Astrocyte (in vitro differentiated cells and primary cell): ENCODE results near the gene RGS19.

ENCODE experiments used
- EZH2 ChIP-seq: IDR thresholded peaks from 2 replicates; pipeline ENCODE4 v1.6.1; 2012; ENCODE audit warnings: mild to moderate bottlenecking, low read length, inconsistent platforms; ENCODE audit not compliant: insufficient read depth
- TF ChIP-seq, protein P1 (sequence below): IDR thresholded peaks from 2 replicates; pipeline ENCODE4 v1.5.1; 2011; ENCODE audit warnings: low read depth, mild to moderate bottlenecking, inconsistent platforms, low read length, moderate library complexity; ENCODE audit not compliant: insufficient read depth

- TF ChIP-seq EZH2 = peak; percentile 98
- TF ChIP-seq, protein P1, sequence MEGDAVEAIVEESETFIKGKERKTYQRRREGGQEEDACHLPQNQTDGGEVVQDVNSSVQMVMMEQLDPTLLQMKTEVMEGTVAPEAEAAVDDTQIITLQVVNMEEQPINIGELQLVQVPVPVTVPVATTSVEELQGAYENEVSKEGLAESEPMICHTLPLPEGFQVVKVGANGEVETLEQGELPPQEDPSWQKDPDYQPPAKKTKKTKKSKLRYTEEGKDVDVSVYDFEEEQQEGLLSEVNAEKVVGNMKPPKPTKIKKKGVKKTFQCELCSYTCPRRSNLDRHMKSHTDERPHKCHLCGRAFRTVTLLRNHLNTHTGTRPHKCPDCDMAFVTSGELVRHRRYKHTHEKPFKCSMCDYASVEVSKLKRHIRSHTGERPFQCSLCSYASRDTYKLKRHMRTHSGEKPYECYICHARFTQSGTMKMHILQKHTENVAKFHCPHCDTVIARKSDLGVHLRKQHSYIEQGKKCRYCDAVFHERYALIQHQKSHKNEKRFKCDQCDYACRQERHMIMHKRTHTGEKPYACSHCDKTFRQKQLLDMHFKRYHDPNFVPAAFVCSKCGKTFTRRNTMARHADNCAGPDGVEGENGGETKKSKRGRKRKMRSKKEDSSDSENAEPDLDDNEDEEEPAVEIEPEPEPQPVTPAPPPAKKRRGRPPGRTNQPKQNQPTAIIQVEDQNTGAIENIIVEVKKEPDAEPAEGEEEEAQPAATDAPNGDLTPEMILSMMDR = no peak
These were observed 31.3 kb downstream of the RGS19 start for GRCh38 chr20:64047968-64048401.
